GM15510 (cell line): Measurements from ENCODE around the gene ENKUR.

Source experiments
- POLR2A ChIP-seq: IDR thresholded peaks from 3 replicates; pipeline ENCODE4 v1.6.1; 2011; ENCODE audit warnings: borderline replicate concordance; ENCODE audit not compliant: insufficient read length; ENCODE audit errors: extremely low read depth

The ENKUR gene, protein sequence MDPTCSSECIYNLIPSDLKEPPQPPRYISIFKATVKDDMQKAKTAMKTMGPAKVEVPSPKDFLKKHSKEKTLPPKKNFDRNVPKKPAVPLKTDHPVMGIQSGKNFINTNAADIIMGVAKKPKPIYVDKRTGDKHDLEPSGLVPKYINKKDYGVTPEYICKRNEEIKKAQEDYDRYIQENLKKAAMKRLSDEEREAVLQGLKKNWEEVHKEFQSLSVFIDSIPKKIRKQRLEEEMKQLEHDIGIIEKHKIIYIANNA

GRCh38 chr10:25015828-25016375, at the start of gene ENKUR:
Gene ENKUR, minus strand, starts transcription at chr10:25016158. Its CDS starts 222 bp downstream, at chr10:25015936.
- no peak for TF ChIP-seq POLR2A

DNA sequence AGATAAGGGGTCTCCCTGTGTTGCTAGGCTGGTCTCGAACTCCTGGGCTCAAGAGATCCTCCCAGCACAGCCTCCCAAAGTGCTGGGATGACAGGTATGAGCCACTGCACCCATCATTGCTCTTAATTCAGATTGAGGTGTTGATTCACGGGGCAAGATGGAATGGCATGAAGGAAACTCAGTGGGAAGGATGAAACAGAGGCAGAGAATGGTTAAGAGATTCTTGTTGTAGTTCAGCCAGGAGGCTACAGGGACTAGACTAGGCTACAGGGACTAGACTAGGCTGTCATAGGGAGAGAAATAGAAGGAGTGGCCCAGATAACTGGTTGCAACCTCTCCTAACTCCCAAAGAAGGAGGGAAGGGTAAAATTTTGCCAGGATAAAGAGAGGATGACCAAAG, 48.4 kb upstream of the ENKUR start:
- TF ChIP-seq POLR2A: no peak

- no peak for TF ChIP-seq POLR2A
These were observed 47.7 kb upstream of the ENKUR start for GRCh38 chr10:25063644-25064043.

- no peak for TF ChIP-seq POLR2A
These were observed 47.2 kb upstream of the ENKUR start for GRCh38 chr10:25063157-25063556.

DNA sequence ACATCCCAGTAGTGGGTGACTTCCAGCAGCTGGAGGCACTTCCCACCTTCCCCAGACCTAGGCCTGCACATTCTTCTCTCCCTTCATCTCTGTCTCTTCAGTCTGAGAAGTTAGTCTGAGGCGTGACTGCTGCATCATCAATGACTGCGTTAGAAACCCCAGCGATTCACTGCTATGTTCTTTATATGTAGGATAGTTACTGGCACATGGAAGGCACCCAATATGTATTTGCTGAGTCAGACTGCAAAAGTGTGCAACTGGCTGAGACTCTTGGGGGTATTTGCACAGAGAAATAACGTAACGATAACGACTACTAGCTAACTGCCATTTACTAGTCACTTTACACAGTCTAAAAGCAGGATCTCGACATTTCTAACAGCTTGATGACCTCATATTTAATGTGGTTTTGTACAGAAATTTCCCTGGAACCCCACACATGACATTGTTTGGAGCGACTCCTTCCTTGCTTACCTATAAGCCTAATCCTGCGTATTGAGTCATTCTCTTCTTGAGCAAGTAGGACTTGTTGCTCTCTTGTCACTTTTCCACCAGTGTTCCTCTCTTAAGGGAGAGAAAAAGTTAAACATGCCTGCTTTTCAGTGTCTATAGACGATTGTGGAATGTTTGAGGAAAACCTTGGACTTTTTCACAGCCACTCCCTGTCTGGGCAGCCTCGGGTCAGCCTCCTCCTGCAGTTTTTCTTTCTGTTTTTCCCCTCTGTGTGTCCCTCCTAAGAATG, 45.9 kb upstream of the ENKUR start:
- TF ChIP-seq POLR2A: no peak

- no peak for TF ChIP-seq POLR2A
These were observed 45.2 kb upstream of the ENKUR start for GRCh38 chr10:25061125-25061524.

DNA sequence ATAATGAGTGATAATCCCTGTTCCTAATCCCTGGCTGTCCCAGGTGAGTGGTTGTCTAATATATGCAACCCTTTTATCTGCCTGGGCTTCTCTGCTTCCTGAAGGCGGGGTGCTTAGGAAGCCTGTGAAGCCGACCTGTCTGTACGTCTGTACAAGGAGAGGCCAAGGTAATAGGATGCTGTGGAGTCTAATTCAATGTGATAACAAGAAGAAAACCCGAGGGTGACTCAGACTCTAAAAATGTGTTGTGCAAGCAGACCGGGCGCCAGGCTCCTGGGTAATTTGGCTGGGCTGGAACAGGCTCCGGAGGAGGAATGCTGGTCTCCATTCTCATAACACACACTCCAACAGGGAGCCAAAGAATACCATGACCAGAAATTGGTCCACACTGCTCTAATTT, 44.0 kb upstream of the ENKUR start:
- TF ChIP-seq POLR2A: no peak

DNA sequence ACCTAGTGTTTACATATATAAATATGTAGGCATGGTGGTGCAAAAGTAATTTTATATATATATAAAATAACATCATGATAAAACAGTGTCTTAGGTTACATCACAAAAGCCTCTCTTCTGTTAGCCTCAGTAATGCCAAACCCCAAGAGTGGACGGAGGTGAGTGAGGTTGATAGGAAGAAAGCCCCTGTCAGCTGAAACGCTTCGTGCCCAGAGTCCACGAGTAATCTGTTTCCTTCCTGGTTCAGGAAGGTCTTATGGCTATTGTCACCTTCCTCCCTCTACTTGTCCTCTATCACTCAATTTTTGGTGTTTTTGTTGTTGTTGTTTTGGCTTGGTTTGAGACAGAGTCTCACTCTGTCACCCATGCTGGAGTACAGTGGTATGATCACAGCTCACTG, 41.9 kb upstream of the ENKUR start:
- TF ChIP-seq POLR2A: no peak

DNA sequence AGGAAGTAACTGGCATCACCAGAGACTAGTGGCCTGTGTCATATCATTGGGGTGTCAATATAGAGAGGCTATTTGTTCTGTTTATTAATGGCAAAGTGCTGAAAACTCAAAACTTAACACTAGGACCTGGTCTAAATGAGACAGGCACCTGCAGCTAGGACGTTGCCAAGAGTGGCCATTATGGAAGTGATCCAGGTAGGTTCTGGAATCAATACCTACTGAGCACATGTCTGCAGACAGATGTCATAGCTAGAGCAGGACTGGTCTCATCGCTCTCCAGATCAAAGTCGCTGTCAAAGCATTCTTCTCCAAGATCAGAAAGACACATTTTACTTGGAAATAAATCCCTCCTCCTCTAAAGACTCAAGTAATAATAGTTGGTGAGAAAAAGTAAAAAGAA, 40.8 kb upstream of the ENKUR start:
- no peak for TF ChIP-seq POLR2A

DNA sequence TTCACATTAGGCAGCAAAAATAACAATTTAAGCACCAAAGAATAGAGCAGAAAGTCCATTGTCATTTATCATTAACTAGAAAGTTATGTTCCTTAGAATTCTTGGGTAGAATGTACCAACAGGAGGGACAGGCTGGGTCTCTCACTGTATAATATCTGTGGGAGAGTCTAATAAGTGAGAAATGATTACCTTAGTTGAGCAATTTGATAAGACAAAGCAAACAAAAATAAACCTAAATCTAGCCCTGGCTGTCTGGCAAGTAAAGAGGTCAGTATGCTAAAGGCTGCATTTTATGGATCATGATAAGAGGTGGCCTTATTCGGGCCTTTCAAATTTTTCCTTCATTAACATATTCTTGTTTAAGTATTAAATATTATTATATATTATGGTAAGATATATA, 36.1 kb upstream of the ENKUR start:
- TF ChIP-seq POLR2A: no peak

DNA sequence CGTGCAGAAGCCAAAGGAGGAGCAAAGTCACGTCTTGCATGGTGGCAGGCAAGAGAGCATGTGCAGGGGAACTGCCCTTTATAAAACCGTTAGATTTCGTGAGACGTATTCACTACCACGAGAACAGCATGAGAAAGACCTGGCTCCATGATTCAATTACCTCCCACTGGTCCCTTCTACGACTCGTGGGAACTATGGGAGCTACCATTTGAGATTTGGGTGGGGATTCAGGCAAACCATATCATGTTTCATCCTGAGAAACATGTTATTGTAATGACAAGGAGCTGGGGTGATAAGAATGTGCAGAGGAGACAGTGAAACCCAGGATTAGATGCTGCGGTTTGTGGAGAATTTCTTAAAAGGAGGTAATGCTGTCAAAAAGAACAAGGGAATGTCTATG, 34.4 kb upstream of the ENKUR start:
- TF ChIP-seq POLR2A: no peak

GRCh38 chr10:25049966-25050365, 34.0 kb upstream of the ENKUR start:
- TF ChIP-seq POLR2A: no peak

GRCh38 chr10:25048450-25048849, 32.5 kb upstream of the ENKUR start:
- no peak for TF ChIP-seq POLR2A

- no peak for TF ChIP-seq POLR2A
These were observed 31.8 kb upstream of the ENKUR start for GRCh38 chr10:25047591-25048301.

GRCh38 chr10:25047088-25047487, 31.1 kb upstream of the ENKUR start:
- TF ChIP-seq POLR2A: no peak

DNA sequence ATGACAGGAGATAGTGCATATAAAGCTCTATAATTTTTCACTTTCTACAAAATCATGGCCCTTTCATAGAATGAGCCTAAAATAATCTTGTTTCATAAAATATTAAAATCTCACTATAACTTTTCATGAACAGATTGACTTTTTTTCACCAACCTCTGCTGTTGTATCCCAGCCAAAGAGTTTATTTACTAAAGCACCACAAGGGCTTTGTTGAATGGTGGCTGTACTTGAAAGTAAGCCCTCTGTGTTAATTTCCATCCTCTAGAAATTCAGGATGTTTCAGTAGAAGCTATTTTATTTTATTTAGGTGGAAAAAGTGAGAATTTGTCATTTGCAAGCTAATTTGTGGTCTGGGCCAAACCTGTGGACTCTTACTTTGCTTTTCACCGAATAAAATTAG, 30.7 kb upstream of the ENKUR start:
- TF ChIP-seq POLR2A: no peak

DNA sequence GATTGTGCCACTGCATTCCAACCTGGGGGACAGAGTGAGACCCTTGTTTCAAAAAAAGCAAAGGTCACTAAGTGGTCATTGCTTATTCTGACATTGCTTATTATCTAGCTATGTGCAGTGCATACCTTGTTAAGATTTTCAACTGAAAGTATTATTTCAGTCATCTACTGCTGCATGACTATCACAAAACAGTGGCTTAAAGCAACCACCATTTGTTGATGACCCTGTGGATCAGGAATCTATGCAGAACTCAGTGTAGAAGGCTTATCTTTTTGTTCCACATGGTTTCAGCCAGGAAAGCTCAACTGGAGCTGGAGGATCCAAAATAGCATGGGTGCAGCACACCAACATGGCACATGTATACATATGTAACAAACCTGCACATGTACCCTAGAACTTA, 23.6 kb upstream of the ENKUR start:
- no peak for TF ChIP-seq POLR2A

- no peak for TF ChIP-seq POLR2A
These were observed 22.4 kb upstream of the ENKUR start for GRCh38 chr10:25038325-25038724.
